Measurements from ENCODE around the gene AMT.

Gene AMT

GRCh38 chr3:49454898-49455681, 32.8 kb upstream of the AMT start:
- Histone ChIP-seq H2BK120ac (ENCODE audit: low read depth, low read length) (no peak overlapping the region), H3K9ac (ENCODE audit: low read depth, low read length, poor library complexity) (no peak overlapping the region), H4K8ac (ENCODE audit: low read depth, low read length) (no peak overlapping the region), H3K23ac (ENCODE audit: low read depth, low read length, poor library complexity) (no peak overlapping the region), H3K79me1 (ENCODE audit: low read depth, low read length) (no peaks in the 10 kb centered on the region), H2BK15ac (ENCODE audit: low read length) (no peak overlapping the region), H2AK5ac (ENCODE audit: low read depth, low read length) (peak overlapping the region; percentile 59), H3K14ac (ENCODE audit: low read length) (no peak overlapping the region), H3K27ac (replicated peaks; ENCODE audit: low read length) (peak overlapping the region; percentile 19), H3K27me3 (ENCODE audit: control insufficient read depth in 3 of 3, insufficient read depth in 3 of 3, low read depth in 1 of 3, low read length in 3 of 3) (no peaks in the 10 kb centered on the region), H3K36me3 (replicated peaks in 1 of 2; ENCODE audit: control insufficient read depth in 2 of 2, insufficient read depth in 2 of 2, low read length in 2 of 2) (no peaks in the 10 kb centered on the region), H3K4me1 (ENCODE audit: control insufficient read depth in 2 of 2, insufficient read depth in 1 of 2, low read depth in 1 of 2, low read length in 2 of 2) (peaks cover 17 to 19% of the 10 kb centered on the region in 2 donors), H2AFZ (ENCODE audit: low read length) (peak overlapping the region; percentile 61), H3K4me3 (ENCODE audit: low read length in 2 of 2) (no peak overlapping the region), H2BK12ac (ENCODE audit: low read length) (no peak overlapping the region), H3K18ac (ENCODE audit: low read length) (peak overlapping the region; percentile 42), H3K4me2 (ENCODE audit: insufficient read depth, low read length, poor library complexity, severe bottlenecking) (no peak overlapping the region), H3K4ac (ENCODE audit: low read length) (no peak overlapping the region), H2BK5ac (ENCODE audit: low read length) (no peak overlapping the region), H4K91ac (ENCODE audit: low read depth, low read length, poor library complexity) (no peak overlapping the region), H3K9me3 (replicated peaks in 1 of 2; ENCODE audit: control insufficient read depth in 2 of 2, insufficient read depth in 1 of 2, low read depth in 1 of 2, low read length in 2 of 2) (no peaks in the 10 kb centered on the region)
- no peak for DNase-seq (ENCODE audit: low spot score)
- WGBS, 2 donors (ENCODE audit: extremely low coverage in 2 of 2, insufficient read length in 2 of 2, insufficient replicate concordance in 1 of 2): no CpG with 5 or more reads among the region's 3 CpGs

GRCh38 chr3:49454458-49454857, 32.2 kb upstream of the AMT start:
- DNase-seq (ENCODE audit: low spot score): no peak
- H2AK5ac ChIP-seq (ENCODE audit: low read depth, low read length): no peak overlapping the region
- H3K18ac ChIP-seq (ENCODE audit: low read length): no peak overlapping the region
- no peaks in the 10 kb centered on the region for H3K79me1 ChIP-seq (ENCODE audit: low read depth, low read length)
- no peak overlapping the region for H3K23ac ChIP-seq (ENCODE audit: low read depth, low read length, poor library complexity)
- no peak overlapping the region for H3K4ac ChIP-seq (ENCODE audit: low read length)
- no peak overlapping the region for H2BK15ac ChIP-seq (ENCODE audit: low read length)
- H2BK120ac ChIP-seq (ENCODE audit: low read depth, low read length): no peak overlapping the region
- no peak overlapping the region for H3K14ac ChIP-seq (ENCODE audit: low read length)
- WGBS, 2 donors (ENCODE audit: extremely low coverage in 2 of 2, insufficient read length in 2 of 2, insufficient replicate concordance in 1 of 2): no CpG with 5 or more reads among the region's 2 CpGs
- no peak overlapping the region for H3K4me2 ChIP-seq (ENCODE audit: insufficient read depth, low read length, poor library complexity, severe bottlenecking)
- no peak overlapping the region for H2BK12ac ChIP-seq (ENCODE audit: low read length)
- H3K36me3 ChIP-seq (replicated peaks in 1 of 2; ENCODE audit: control insufficient read depth in 2 of 2, insufficient read depth in 2 of 2, low read length in 2 of 2): no peaks in the 10 kb centered on the region
- no peak overlapping the region for H3K27ac ChIP-seq (replicated peaks; ENCODE audit: low read length)
- H3K4me1 ChIP-seq (ENCODE audit: control insufficient read depth in 2 of 2, insufficient read depth in 1 of 2, low read depth in 1 of 2, low read length in 2 of 2): peaks cover 15 to 17% of the 10 kb centered on the region in 2 donors
- no peak overlapping the region for H2BK5ac ChIP-seq (ENCODE audit: low read length)
- no peaks in the 10 kb centered on the region for H3K9me3 ChIP-seq (replicated peaks in 1 of 2; ENCODE audit: control insufficient read depth in 2 of 2, insufficient read depth in 1 of 2, low read depth in 1 of 2, low read length in 2 of 2)
- no peak overlapping the region for H3K4me3 ChIP-seq (ENCODE audit: low read length in 2 of 2)
- no peak overlapping the region for H4K8ac ChIP-seq (ENCODE audit: low read depth, low read length)
- no peak overlapping the region for H3K9ac ChIP-seq (ENCODE audit: low read depth, low read length, poor library complexity)
- H4K91ac ChIP-seq (ENCODE audit: low read depth, low read length, poor library complexity): no peak overlapping the region
- peak overlapping the region; percentile 61 for H2AFZ ChIP-seq (ENCODE audit: low read length)
- no peaks in the 10 kb centered on the region for H3K27me3 ChIP-seq (ENCODE audit: control insufficient read depth in 3 of 3, insufficient read depth in 3 of 3, low read depth in 1 of 3, low read length in 3 of 3)

- H2BK120ac ChIP-seq (ENCODE audit: low read depth, low read length): no peak overlapping the region
- H2BK5ac ChIP-seq (ENCODE audit: low read length): no peak overlapping the region
- no peak overlapping the region for H2BK12ac ChIP-seq (ENCODE audit: low read length)
- no peak overlapping the region for H3K4me3 ChIP-seq (ENCODE audit: low read length in 2 of 2)
- no peak overlapping the region for H2AK5ac ChIP-seq (ENCODE audit: low read depth, low read length)
- H3K27ac ChIP-seq (replicated peaks; ENCODE audit: low read length): no peak overlapping the region
- H4K91ac ChIP-seq (ENCODE audit: low read depth, low read length, poor library complexity): no peak overlapping the region
- DNase-seq (ENCODE audit: low spot score): no peak
- WGBS, 2 donors (ENCODE audit: extremely low coverage in 2 of 2, insufficient read length in 2 of 2, insufficient replicate concordance in 1 of 2): no CpG with 5 or more reads among the region's 4 CpGs
- H3K4me2 ChIP-seq (ENCODE audit: insufficient read depth, low read length, poor library complexity, severe bottlenecking): no peak overlapping the region
- H3K9ac ChIP-seq (ENCODE audit: low read depth, low read length, poor library complexity): no peak overlapping the region
- H3K23ac ChIP-seq (ENCODE audit: low read depth, low read length, poor library complexity): no peak overlapping the region
- H3K9me3 ChIP-seq (replicated peaks in 1 of 2; ENCODE audit: control insufficient read depth in 2 of 2, insufficient read depth in 1 of 2, low read depth in 1 of 2, low read length in 2 of 2): no peaks in the 10 kb centered on the region
- no peak overlapping the region for H3K18ac ChIP-seq (ENCODE audit: low read length)
- H3K27me3 ChIP-seq (ENCODE audit: control insufficient read depth in 3 of 3, insufficient read depth in 3 of 3, low read depth in 1 of 3, low read length in 3 of 3): no peaks in the 10 kb centered on the region
- no peak overlapping the region for H4K8ac ChIP-seq (ENCODE audit: low read depth, low read length)
- peaks cover 6 to 9% of the 10 kb centered on the region in 2 donors for H3K4me1 ChIP-seq (ENCODE audit: control insufficient read depth in 2 of 2, insufficient read depth in 1 of 2, low read depth in 1 of 2, low read length in 2 of 2)
- no peak overlapping the region for H2AFZ ChIP-seq (ENCODE audit: low read length)
- H3K36me3 ChIP-seq (replicated peaks in 1 of 2; ENCODE audit: control insufficient read depth in 2 of 2, insufficient read depth in 2 of 2, low read length in 2 of 2): no peaks in the 10 kb centered on the region
- no peak overlapping the region for H3K4ac ChIP-seq (ENCODE audit: low read length)
- H3K79me1 ChIP-seq (ENCODE audit: low read depth, low read length): no peaks in the 10 kb centered on the region
- no peak overlapping the region for H3K14ac ChIP-seq (ENCODE audit: low read length)
- H2BK15ac ChIP-seq (ENCODE audit: low read length): no peak overlapping the region
Observed at GRCh38 chr3:49453621-49454020, 31.3 kb upstream of the AMT start.

- Histone ChIP-seq H2AK5ac (ENCODE audit: low read depth, low read length) (no peak overlapping the region), H2BK12ac (ENCODE audit: low read length) (no peak overlapping the region), H3K79me1 (ENCODE audit: low read depth, low read length) (no peaks in the 10 kb centered on the region), H3K36me3 (replicated peaks in 1 of 2; ENCODE audit: control insufficient read depth in 2 of 2, insufficient read depth in 2 of 2, low read length in 2 of 2) (no peaks in the 10 kb centered on the region), H4K8ac (ENCODE audit: low read depth, low read length) (no peak overlapping the region), H3K4me3 (ENCODE audit: low read length in 2 of 2) (no peak overlapping the region), H3K9ac (ENCODE audit: low read depth, low read length, poor library complexity) (no peak overlapping the region), H2BK120ac (ENCODE audit: low read depth, low read length) (no peak overlapping the region), H2BK5ac (ENCODE audit: low read length) (no peak overlapping the region), H3K23ac (ENCODE audit: low read depth, low read length, poor library complexity) (no peak overlapping the region), H3K27me3 (ENCODE audit: control insufficient read depth in 3 of 3, insufficient read depth in 3 of 3, low read depth in 1 of 3, low read length in 3 of 3) (no peaks in the 10 kb centered on the region), H3K4me1 (ENCODE audit: control insufficient read depth in 2 of 2, insufficient read depth in 1 of 2, low read depth in 1 of 2, low read length in 2 of 2) (no peaks in the 10 kb centered on the region), H3K14ac (ENCODE audit: low read length) (no peak overlapping the region), H3K9me3 (replicated peaks in 1 of 2; ENCODE audit: control insufficient read depth in 2 of 2, insufficient read depth in 1 of 2, low read depth in 1 of 2, low read length in 2 of 2) (no peaks in the 10 kb centered on the region), H2AFZ (ENCODE audit: low read length) (no peak overlapping the region), H3K4me2 (ENCODE audit: insufficient read depth, low read length, poor library complexity, severe bottlenecking) (no peak overlapping the region), H3K27ac (replicated peaks; ENCODE audit: low read length) (no peak overlapping the region), H4K91ac (ENCODE audit: low read depth, low read length, poor library complexity) (no peak overlapping the region), H3K4ac (ENCODE audit: low read length) (no peak overlapping the region), H3K18ac (ENCODE audit: low read length) (no peak overlapping the region), H2BK15ac (ENCODE audit: low read length) (no peak overlapping the region)
- DNase-seq (ENCODE audit: low spot score): no peak
- WGBS, 2 donors (ENCODE audit: extremely low coverage in 2 of 2, insufficient read length in 2 of 2, insufficient replicate concordance in 1 of 2): no CpG with 5 or more reads among the region's 5 CpGs
Observed at GRCh38 chr3:49445391-49445790, 23.1 kb upstream of the AMT start.

Data from neuronal stem cell (in vitro differentiated cells).